NAMALWA (cell line): ENCODE data around the gene NOP56.

Source experiments
- DNase-seq: peaks from one replicate; pipeline ENCODE4 v3.0.0-alpha.2; 2015; ENCODE audit warnings: low spot score

Gene NOP56

DNA sequence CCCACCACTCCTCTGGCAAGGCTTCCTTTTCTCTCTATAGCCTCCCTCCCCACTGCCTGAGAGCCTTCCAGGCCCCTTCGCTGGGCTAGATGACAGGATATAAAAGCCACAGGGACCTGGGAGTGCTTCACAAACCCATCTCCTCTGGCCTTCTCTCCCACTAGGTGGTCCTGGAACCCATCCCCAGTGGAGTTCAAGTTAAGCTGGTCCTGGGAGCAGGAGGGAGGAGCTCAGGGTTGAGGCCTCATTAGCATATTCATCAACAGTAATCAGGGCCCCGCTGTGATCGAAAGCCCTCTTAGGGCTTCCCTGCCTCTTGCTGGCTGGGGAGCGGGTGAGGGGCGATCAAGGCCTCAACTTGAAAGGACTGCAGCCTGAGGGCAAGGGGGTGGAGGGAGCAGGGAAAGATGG lies 49.2 kb downstream of the NOP56 start:
- no peak for DNase-seq

DNA sequence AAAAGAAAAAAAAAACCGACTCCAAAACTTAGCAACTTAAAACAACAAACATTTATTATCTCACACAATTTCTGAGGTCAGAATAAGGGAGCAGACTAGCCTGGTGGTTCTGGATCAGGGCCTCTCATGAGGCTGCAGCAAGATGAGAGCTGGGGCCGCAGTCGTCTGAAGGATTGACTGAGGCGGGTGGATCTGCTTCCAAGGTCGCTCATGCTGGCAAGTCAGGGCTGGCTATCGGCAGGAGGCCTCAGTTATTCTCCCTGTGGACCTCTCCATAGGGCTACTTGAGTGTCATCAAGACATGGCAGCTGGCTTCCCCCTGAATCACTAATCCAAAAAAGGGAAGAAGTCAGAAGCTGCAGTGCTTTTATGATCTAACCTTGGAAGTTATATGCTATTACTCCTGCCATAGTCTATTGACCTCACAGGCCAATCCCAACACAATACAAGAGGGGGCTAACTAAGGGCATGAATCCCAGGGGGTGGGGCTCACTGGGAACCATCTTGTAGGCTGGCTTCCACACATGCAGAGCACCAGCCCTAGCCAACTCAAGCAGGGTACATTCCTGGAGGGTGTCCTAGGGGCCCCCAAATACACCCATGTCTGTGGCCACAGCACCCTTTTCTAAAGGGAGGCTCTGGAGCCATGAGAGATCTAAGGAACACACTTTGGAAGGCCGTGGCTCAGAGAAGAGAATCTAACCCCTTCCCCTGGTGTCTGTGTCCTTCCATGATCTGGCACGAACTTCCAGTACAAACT lies 51.5 kb downstream of the NOP56 start:
- no peak for DNase-seq

DNA sequence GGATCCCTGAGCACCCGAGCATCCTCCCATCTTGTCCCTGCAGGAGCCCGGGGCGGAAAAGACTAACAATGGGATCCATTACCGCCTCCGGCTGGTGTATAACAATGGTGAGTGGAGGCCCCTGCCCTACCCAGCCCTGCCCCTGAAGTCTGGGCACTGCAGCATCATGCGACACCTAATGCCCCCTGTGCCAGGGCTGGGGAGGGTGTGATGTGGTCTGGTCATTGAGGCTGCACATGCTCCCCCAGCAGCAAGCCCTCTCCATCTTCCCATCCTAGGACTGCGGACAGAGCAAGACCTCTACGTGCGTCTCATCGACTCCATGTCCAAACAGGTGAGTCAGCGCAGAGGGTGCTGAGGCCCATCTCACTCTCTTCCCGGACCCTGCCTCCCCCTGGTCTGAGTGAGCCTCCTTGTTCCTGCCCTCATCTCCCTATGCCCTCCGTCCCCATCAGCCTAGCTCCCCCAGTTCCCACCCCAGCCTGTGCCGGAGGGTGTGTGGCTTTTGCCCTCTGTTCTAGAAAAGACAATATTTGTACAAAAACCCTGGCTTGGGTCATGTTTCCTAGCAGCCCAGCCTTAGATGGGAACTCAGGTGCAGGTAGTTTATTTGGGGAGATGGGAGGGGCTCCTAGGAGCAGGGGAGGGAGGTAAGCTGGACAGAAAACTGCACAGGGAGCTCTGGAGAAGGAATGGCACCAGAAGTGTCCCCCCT lies 53.7 kb downstream of the NOP56 start:
- DNase-seq: no peak

DNA sequence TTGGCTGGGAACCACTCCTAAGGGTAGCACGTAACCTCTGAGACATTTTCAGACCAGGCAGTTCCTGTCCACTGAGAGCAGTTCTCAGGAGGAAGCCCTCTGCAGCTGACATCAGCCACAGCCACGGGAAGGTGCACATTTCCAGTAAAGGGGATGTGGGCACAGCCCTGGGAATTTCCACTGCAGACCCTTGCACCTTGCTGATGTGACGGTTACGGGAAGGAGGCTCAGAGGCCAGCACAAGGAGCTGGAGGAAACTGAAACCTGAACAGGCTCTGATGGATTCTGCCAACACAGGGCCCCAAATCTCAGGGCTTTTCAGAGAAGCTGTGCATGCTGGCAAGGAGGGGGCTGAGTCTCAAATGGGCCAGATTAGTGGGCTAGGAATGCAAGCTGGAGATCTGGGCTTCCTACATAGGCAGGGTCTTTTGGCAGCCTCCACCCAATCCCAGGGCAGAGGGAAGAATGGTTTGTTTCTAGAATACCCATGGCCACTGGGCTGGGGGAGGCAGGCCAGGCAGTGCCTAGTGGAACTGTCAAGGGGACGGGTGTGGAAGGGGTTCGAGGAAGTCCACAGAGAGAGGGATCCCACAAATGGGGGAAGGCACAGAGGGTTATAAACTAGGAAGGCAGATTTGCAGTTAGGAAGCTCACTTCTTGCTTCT lies 54.4 kb downstream of the NOP56 start:
- no peak for DNase-seq

DNA sequence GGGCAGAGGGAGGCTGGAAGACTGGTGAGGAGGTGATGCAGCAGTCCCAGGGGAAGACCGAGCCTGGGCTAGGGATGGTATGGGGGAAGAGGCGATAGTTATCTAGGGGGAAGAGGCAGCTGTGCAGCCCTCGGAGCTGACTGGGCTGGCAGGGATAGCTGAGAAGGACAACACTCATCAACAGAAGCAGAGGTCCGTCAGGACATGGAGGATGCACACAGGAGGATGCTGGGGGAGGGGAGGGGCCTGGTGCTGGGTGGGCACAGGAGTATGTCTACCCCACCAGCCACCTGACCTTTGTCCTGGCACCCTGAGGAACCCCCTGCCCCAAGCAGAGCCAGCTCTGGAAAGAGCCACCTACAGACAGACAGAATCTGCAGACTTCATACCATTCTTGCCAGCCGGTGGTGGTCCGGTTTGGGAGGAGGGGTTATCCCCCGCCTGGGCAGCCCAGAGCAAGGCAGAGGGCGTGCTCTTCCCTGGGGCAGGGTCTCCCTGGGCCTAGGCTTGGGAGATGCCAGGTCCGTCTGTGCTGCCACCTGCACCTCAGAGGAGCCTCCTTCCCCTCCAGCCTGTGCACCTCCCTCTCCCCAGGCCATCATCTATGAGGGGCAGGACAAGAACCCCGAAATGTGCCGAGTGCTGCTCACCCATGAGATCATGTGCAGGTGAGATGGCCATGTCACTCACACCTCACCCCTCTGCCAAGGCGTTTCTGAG lies 55.1 kb downstream of the NOP56 start:
- DNase-seq: no peak
